Keratinocyte (primary cell): ENCODE data around the gene HOMER3. TPM values are rescaled to one million over a fixed set of nuclear protein-coding genes. Genes with fewer than 3 reads are reported as not detected.

Experiments used
- DNase-seq: peaks from one replicate; pipeline ENCODE4 v3.0.0-alpha.2; 2011; ENCODE audit warnings: low read depth, missing footprints, low spot score
- FAIRE-seq: peaks from 2 replicates; lab custom pipeline; 2011; peaks lifted over from hg19 to GRCh38; lab: Jason Lieb, UNC
- H2AFZ ChIP-seq: 2 replicates; pipeline ENCODE4 v1.6.0; 2012; ENCODE audit warnings: low read length, control low read depth, inconsistent platforms; ENCODE audit not compliant: control insufficient read depth
- H3K27ac ChIP-seq: 2 replicates; pipeline ENCODE4 v1.5.1; 2011; ENCODE audit warnings: low read length; ENCODE audit not compliant: control insufficient read depth, insufficient read depth
- H3K27me3 ChIP-seq: 3 replicates; pipeline ENCODE4 v1.6.0; 2011; ENCODE audit warnings: low read length; ENCODE audit not compliant: control insufficient read depth, insufficient read depth; ENCODE audit errors: extremely low read depth
- H3K36me3 ChIP-seq, 2 experiments: 2 replicates in 1 of 2; 3 replicates in 1 of 2; pipeline ENCODE4 v1.5.1; 2011; ENCODE audit warnings: low read length in 2 of 2, mild to moderate bottlenecking in 1 of 2; ENCODE audit not compliant: control insufficient read depth in 2 of 2, insufficient read depth in 2 of 2; ENCODE audit errors: extremely low read depth in 1 of 2
- H3K4me1 ChIP-seq: 3 replicates; pipeline ENCODE4 v1.5.1; 2011; ENCODE audit warnings: low read length; ENCODE audit not compliant: control insufficient read depth, insufficient read depth; ENCODE audit errors: extremely low read depth
- H3K4me2 ChIP-seq: 3 replicates; pipeline ENCODE4 v1.6.0; 2011; ENCODE audit warnings: low read depth, low read length; ENCODE audit not compliant: control insufficient read depth, insufficient read depth; ENCODE audit errors: extremely low read depth
- H3K4me3 ChIP-seq, 3 experiments: fragments of 200-600 bp in 1 of 3; sonication (generic) in 1 of 3; 2 replicates in 2 of 3; 3 replicates in 1 of 3; pipeline ENCODE4 v1.5.1; 2011 to 2016; ENCODE audit warnings: low read length in 3 of 3, mild to moderate bottlenecking in 3 of 3, control low read depth in 2 of 3, inconsistent platforms in 1 of 3, low read depth in 1 of 3, mixed read lengths in 1 of 3, mixed run types in 1 of 3, moderate library complexity in 1 of 3; ENCODE audit not compliant: control insufficient read depth in 2 of 3, insufficient read depth in 2 of 3; ENCODE audit errors: extremely low read depth in 1 of 3
- H3K79me2 ChIP-seq: 2 replicates; pipeline ENCODE4 v1.6.0; 2012; ENCODE audit warnings: low read length; ENCODE audit not compliant: control insufficient read depth, insufficient read depth
- H3K9ac ChIP-seq: 3 replicates; pipeline ENCODE4 v1.6.0; 2011; ENCODE audit warnings: low read length; ENCODE audit not compliant: control insufficient read depth, insufficient read depth; ENCODE audit errors: extremely low read depth
- H3K9me1 ChIP-seq: 3 replicates; pipeline ENCODE4 v1.6.0; 2011; ENCODE audit warnings: low read length; ENCODE audit not compliant: control insufficient read depth, insufficient read depth; ENCODE audit errors: extremely low read depth
- H3K9me3 ChIP-seq: 2 replicates; pipeline ENCODE4 v1.5.1; 2012; ENCODE audit warnings: low read depth, low read length; ENCODE audit not compliant: control insufficient read depth
- H4K20me1 ChIP-seq: 3 replicates; pipeline ENCODE4 v1.6.0; 2011; ENCODE audit warnings: low read length; ENCODE audit not compliant: control insufficient read depth, insufficient read depth; ENCODE audit errors: extremely low read depth
- CTCF ChIP-seq, 3 experiments: IDR thresholded peaks in 1 of 3; conservative IDR thresholded peaks in 1 of 3; optimal IDR thresholded peaks in 1 of 3; 2 replicates in 2 of 3; 3 replicates in 1 of 3; pipeline versions ENCODE3 to v1.5.1; 2011; ENCODE audit warnings: low read length in 3 of 3, mild to moderate bottlenecking in 3 of 3, moderate library complexity in 2 of 3, control low read depth in 1 of 3, inconsistent platforms in 1 of 3; ENCODE audit not compliant: insufficient read depth in 2 of 3; ENCODE audit errors: extremely low read depth in 1 of 3
- EZH2 ChIP-seq: IDR thresholded peaks from one replicate; pipeline ENCODE4 v1.6.1; 2012; ENCODE audit warnings: inconsistent platforms, mild to moderate bottlenecking, low read length, moderate library complexity
- dilution Hi-C: fragments of 300-500 bp; cut with MboI; formaldehyde crosslinking; loops from one replicate; pipeline ENCODE4 v1.7.0; 2020; ENCODE audit warnings: low sequenced_read_pairs; ENCODE audit not compliant: extremely low pct_ligation_motif_present
- polyA plus RNA-seq, 5 experiments: library from polyadenylated mRNA; depleted of rRNA in 3 of 5; stranded (reverse) in 3 of 5; stranded (forward) in 1 of 5; unstranded in 1 of 5; fragments of >200 nt; gene quantifications; 1 replicate in 1 of 5; 2 replicates in 3 of 5; 3 replicates in 1 of 5; pipeline versions ENCODE4 v1.2.1 to v1.2.3, GENCODE V29; 2011 to 2012; ENCODE audit warnings: missing spikeins in 2 of 5, low read depth in 1 of 5, low replicate concordance in 1 of 5

Gene HOMER3
- polyA plus RNA-seq, 1 donor (not counting 4 experiments of a cell fraction or from before 2014, with no cell fraction given): 119 TPM

GRCh38 chr19:18945297-18945696 is 4.3 kb upstream of the HOMER3 start:
- Histone ChIP-seq H3K9me3 (no peaks in the 10 kb centered on the region), H3K4me2 (no peak overlapping the region), H3K79me2 (peaks cover 19% of the 10 kb centered on the region), H3K4me1 (peaks cover 10% of the 10 kb centered on the region), H4K20me1 (no peaks in the 10 kb centered on the region), H3K9me1 (no peaks in the 10 kb centered on the region), H3K4me3 (no peak overlapping the region), H2AFZ (no peak overlapping the region), H3K27me3 (no peaks in the 10 kb centered on the region), H3K36me3 (peaks cover 4 to 9% of the 10 kb centered on the region in 2 experiments), H3K27ac (no peak overlapping the region), H3K9ac (no peak overlapping the region)
- no peak for DNase-seq
- dilution Hi-C loops: no loop called here
- no peak for FAIRE-seq
- no peak for TF ChIP-seq CTCF (optimal IDR thresholded peaks at IDR 0.05 in 1 of 3, IDR thresholded peaks at IDR 0.05 in 1 of 3, conservative IDR thresholded peaks at IDR 0.05 in 1 of 3; ENCODE audit: extremely low read depth in 1 of 3, insufficient read depth in 2 of 3, low read length in 3 of 3)
- no peak for TF ChIP-seq EZH2

DNA sequence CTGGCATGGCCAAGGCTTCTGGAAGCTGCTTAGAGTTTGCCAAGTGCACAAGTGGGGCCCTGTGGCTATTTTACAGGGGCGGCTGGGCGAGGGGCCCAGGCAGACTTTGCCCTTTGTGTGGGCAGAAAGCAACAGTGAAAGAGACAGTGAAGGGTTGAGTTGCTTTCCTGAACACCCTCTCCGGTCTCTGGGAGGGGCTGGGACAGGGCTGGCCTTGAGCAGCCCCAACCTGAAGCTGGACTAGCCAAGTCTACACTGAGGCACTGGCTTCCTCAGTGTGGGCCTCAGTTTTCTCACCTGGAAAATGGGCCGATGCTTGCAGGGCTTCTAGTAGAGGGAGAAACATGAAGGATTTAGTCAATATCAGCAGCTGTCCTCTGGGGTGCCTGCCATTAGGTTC is 2.4 kb upstream of the HOMER3 start:
- dilution Hi-C loops: no loop called here
- peaks cover 6 to 10% of the 10 kb centered on the region in 2 experiments for H3K36me3 ChIP-seq
- H3K4me2 ChIP-seq: no peak overlapping the region
- DNase-seq (no peak), FAIRE-seq (no peak)
- TF ChIP-seq EZH2 (no peak), CTCF (optimal IDR thresholded peaks at IDR 0.05 in 1 of 3, IDR thresholded peaks at IDR 0.05 in 1 of 3, conservative IDR thresholded peaks at IDR 0.05 in 1 of 3; ENCODE audit: extremely low read depth in 1 of 3, insufficient read depth in 2 of 3, low read length in 3 of 3) (no peak)
- no peaks in the 10 kb centered on the region for H4K20me1 ChIP-seq
- H3K9ac ChIP-seq: no peak overlapping the region
- H3K4me1 ChIP-seq: peaks cover 10% of the 10 kb centered on the region
- H3K9me1 ChIP-seq: no peaks in the 10 kb centered on the region
- H2AFZ ChIP-seq: no peak overlapping the region
- H3K27me3 ChIP-seq: no peaks in the 10 kb centered on the region
- no peaks in the 10 kb centered on the region for H3K9me3 ChIP-seq
- no peak overlapping the region for H3K4me3 ChIP-seq
- H3K79me2 ChIP-seq: peaks cover 38% of the 10 kb centered on the region
- no peak overlapping the region for H3K27ac ChIP-seq
